ENCODE results near the gene MPPE1. TPM values are rescaled to one million over a fixed set of nuclear protein-coding genes. Genes with fewer than 3 reads are reported as not detected.

The MPPE1 gene
- total and polyA plus RNA-seq, 9 of the 15 experiments (the other 6 are each of a cell fraction or from before 2014, with no cell fraction given): 10.7 to 19.5 (median 13.3) TPM

- TF ChIP-seq RREB1 (CRISPR knock-in tag; IDR thresholded peaks at IDR 0.05): no peak
- no peak for TF ChIP-seq ZNF551 (CRISPR knock-in tag; IDR thresholded peaks at IDR 0.05)
- no peak for TF ChIP-seq U2AF2 (optimal IDR thresholded peaks at IDR 0.05; ENCODE audit: low read depth, low read length)
- no peak for TF ChIP-seq ZNF311 (CRISPR knock-in tag; IDR thresholded peaks at IDR 0.05)
- no peak for TF ChIP-seq ZBTB43 (CRISPR knock-in tag; IDR thresholded peaks at IDR 0.05)
- no peak for TF ChIP-seq SP1 (CRISPR knock-in tag; IDR thresholded peaks at IDR 0.05)
- no peak for TF ChIP-seq BRCA1 (IDR thresholded peaks at IDR 0.05)
- no peak for TF ChIP-seq BRCA1 (CRISPR knock-in tag; IDR thresholded peaks at IDR 0.05)
- TF ChIP-seq PATZ1 (CRISPR knock-in tag; IDR thresholded peaks at IDR 0.05; ENCODE audit: borderline replicate concordance): no peak
- TF ChIP-seq ZNF384 (IDR thresholded peaks at IDR 0.05; ENCODE audit: low read depth, low read length): no peak
- TF ChIP-seq CEBPG (CRISPR knock-in tag; IDR thresholded peaks at IDR 0.05): no peak
- no peak for TF ChIP-seq CEBPG (tag; conservative IDR thresholded peaks at IDR 0.05 in 1 of 2, IDR thresholded peaks at IDR 0.05 in 1 of 2)
Measured at GRCh38 chr18:11866329-11866728, 41.8 kb downstream of the MPPE1 start (continued).
